Measurements from ENCODE around the gene CD83. TPM values are rescaled to one million over a fixed set of nuclear protein-coding genes. Genes with fewer than 3 reads are reported as not detected.

The CD83 gene
- total RNA-seq, 1 donor from 2014 or later, result 1.0 TPM

GRCh38 chr6:14123386-14124111 lies 6.0 kb downstream of the CD83 start:
- no peak overlapping the region for H3K4me3 Mint-ChIP-seq (ENCODE audit: unreplicated experiment)
- H3K27ac Mint-ChIP-seq (ENCODE audit: unreplicated experiment), result no peak overlapping the region
- peaks cover under 1% of the 10 kb centered on the region for H3K4me1 Mint-ChIP-seq (ENCODE audit: low read depth)
- TF ChIP-seq CTCF (IDR thresholded peaks at IDR 0.05), result no peak
- H3K9me3 Mint-ChIP-seq (ENCODE audit: low read depth), result no peaks in the 10 kb centered on the region
- no peak for DNase-seq (ENCODE audit: low spot score)
- H3K36me3 Mint-ChIP-seq (ENCODE audit: low read depth), result peaks cover 2% of the 10 kb centered on the region
- H3K27me3 Mint-ChIP-seq (ENCODE audit: low read depth), result no peaks in the 10 kb centered on the region

GRCh38 chr6:14125346-14125745 lies 7.8 kb downstream of the CD83 start:
- TF ChIP-seq CTCF (IDR thresholded peaks at IDR 0.05), result no peak
- no peak overlapping the region for H3K27ac Mint-ChIP-seq (ENCODE audit: unreplicated experiment)
- no peak overlapping the region for H3K4me3 Mint-ChIP-seq (ENCODE audit: unreplicated experiment)
- H3K9me3 Mint-ChIP-seq (ENCODE audit: low read depth), result no peaks in the 10 kb centered on the region
- H3K36me3 Mint-ChIP-seq (ENCODE audit: low read depth), result peaks cover 2% of the 10 kb centered on the region
- no peaks in the 10 kb centered on the region for H3K4me1 Mint-ChIP-seq (ENCODE audit: low read depth)
- no peaks in the 10 kb centered on the region for H3K27me3 Mint-ChIP-seq (ENCODE audit: low read depth)
- no peak for DNase-seq (ENCODE audit: low spot score)

GRCh38 chr6:14126191-14126590 lies 8.6 kb downstream of the CD83 start:
- H3K36me3 Mint-ChIP-seq (ENCODE audit: low read depth), result peaks cover 2% of the 10 kb centered on the region
- no peaks in the 10 kb centered on the region for H3K27me3 Mint-ChIP-seq (ENCODE audit: low read depth)
- TF ChIP-seq CTCF (IDR thresholded peaks at IDR 0.05), result no peak
- H3K27ac Mint-ChIP-seq (ENCODE audit: unreplicated experiment), result no peak overlapping the region
- no peak overlapping the region for H3K4me3 Mint-ChIP-seq (ENCODE audit: unreplicated experiment)
- H3K4me1 Mint-ChIP-seq (ENCODE audit: low read depth), result no peaks in the 10 kb centered on the region
- DNase-seq (ENCODE audit: low spot score), result no peak
- H3K9me3 Mint-ChIP-seq (ENCODE audit: low read depth), result no peaks in the 10 kb centered on the region

GRCh38 chr6:14127611-14128010 lies 10.0 kb downstream of the CD83 start:
- TF ChIP-seq CTCF (IDR thresholded peaks at IDR 0.05), result no peak
- no peaks in the 10 kb centered on the region for H3K27me3 Mint-ChIP-seq (ENCODE audit: low read depth)
- H3K36me3 Mint-ChIP-seq (ENCODE audit: low read depth), result no peaks in the 10 kb centered on the region

GRCh38 chr6:14128012-14128411 lies 10.4 kb downstream of the CD83 start:
- no peaks in the 10 kb centered on the region for H3K27me3 Mint-ChIP-seq (ENCODE audit: low read depth)
- H3K36me3 Mint-ChIP-seq (ENCODE audit: low read depth), result no peaks in the 10 kb centered on the region
- DNase-seq (ENCODE audit: low spot score), result no peak
- no peaks in the 10 kb centered on the region for H3K4me1 Mint-ChIP-seq (ENCODE audit: low read depth)
- no peak for TF ChIP-seq CTCF (IDR thresholded peaks at IDR 0.05)
- H3K9me3 Mint-ChIP-seq (ENCODE audit: low read depth), result no peaks in the 10 kb centered on the region
- H3K4me3 Mint-ChIP-seq (ENCODE audit: unreplicated experiment), result no peak overlapping the region
- no peak overlapping the region for H3K27ac Mint-ChIP-seq (ENCODE audit: unreplicated experiment)

More at GRCh38 chr6:14127611-14128010, 10.0 kb downstream of the CD83 start:
- Mint-ChIP-seq H3K4me3 (ENCODE audit: unreplicated experiment) (no peak overlapping the region), H3K4me1 (ENCODE audit: low read depth) (no peaks in the 10 kb centered on the region), H3K27ac (ENCODE audit: unreplicated experiment) (no peak overlapping the region), H3K9me3 (ENCODE audit: low read depth) (no peaks in the 10 kb centered on the region)
- DNase-seq (ENCODE audit: low spot score), result no peak
